Measurements from ENCODE around the gene ITGA5.
"Not testable (repeated sequence)": the region's sequence is repeated elsewhere in the genome, so short reads cannot be mapped to it uniquely, and the experiment has no call there.

Gene ITGA5

GRCh38 chr12:54371328-54372112, 47.5 kb downstream of the ITGA5 start:
- no peak for DNase-seq (ENCODE audit: low read depth in 2 of 2)

GRCh38 chr12:54370171-54370730, 48.8 kb downstream of the ITGA5 start:
- no peak for DNase-seq (ENCODE audit: low read depth in 2 of 2)

GRCh38 chr12:54369597-54370131, 49.4 kb downstream of the ITGA5 start:
- DNase-seq (ENCODE audit: low read depth in 2 of 2) = no peak

DNA sequence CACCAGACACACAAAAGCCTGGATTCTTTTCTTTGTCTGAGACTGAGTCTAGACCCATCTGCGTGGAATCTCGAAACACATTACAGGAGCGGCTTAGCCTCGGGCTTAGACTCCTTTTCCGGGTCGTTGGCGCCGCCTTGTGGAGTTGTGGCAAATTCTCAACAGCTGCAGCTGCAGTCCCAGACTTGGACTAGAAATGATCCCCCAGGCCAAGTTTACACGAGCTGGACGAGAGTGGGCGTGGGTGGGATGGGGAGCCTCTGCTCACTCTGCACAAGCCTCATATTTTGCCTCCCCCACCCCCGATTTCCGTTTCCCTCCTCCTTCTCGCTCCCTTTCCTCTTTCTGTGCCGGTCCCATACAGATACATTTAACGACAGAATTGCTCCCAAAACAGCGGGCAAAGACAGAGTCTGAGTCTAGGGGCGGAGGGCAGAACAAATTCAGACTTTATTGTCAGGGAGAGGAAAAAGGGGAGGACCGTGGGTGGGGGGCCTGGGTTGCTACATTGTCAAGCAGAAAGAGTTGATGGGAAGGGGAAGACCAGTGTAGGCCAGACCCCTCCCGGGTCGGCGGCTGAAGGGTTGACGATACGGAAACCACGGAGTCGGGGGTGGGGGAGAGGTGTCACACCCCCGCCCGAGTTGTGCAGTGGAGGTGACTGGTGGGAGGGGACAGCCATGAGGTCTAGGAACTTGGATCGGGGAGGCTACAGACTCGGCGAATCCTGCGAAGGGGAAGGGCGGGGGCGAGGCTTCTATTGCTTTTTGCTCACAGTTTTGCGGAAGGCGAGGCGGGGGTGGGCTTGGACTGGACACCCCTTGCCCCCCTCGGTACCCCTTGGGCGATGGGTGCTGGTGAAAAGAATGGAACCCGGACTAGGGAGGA, 50.1 kb downstream of the ITGA5 start:
- DNase-seq (ENCODE audit: low read depth in 2 of 2) = peak; percentile 70 to 88

DNA sequence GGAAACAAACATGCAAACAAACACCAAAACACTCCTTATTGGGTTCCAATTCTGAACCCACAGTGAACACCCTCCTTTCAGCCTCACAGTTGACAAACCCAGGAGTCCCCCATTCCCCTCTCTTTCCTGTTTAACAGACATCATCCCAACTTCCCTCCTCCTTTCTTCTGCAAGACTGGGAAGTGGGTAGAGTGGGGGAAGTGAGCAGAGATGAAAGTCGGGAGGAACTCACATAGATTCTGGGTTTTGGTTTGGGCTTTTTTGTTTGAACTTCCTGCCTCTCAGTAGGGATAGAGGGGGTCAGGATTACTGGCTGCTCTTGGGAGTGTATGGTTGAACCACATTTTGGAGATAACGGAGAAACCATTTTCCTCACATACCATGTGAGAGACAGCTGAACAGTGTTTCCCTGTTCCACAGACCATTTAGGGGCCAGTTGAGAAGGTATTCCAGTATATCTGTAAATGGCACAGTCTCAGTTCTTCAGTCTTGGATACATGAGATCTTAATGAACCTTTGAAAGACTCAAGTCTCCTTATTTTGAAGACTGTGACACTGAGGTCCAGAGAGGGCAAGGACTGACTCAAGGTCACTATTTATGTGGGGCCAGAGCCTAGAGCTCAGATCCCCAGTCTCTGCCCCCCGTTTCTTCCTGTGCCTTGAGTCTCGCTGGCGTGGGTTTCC, 50.9 kb downstream of the ITGA5 start:
- no peak for DNase-seq (ENCODE audit: low read depth in 2 of 2)

- no peak for DNase-seq (ENCODE audit: low read depth in 2 of 2)
Observed at GRCh38 chr12:54364413-54364812, 54.7 kb downstream of the ITGA5 start, which contains the start of gene GPR84. Gene GPR84, minus strand, starts transcription at chr12:54364486. Its CDS starts 635 bp downstream, at chr12:54363851.

GRCh38 chr12:54363618-54364017, 55.4 kb downstream of the ITGA5 start:
- DNase-seq (ENCODE audit: low read depth in 2 of 2) = no peak

DNA sequence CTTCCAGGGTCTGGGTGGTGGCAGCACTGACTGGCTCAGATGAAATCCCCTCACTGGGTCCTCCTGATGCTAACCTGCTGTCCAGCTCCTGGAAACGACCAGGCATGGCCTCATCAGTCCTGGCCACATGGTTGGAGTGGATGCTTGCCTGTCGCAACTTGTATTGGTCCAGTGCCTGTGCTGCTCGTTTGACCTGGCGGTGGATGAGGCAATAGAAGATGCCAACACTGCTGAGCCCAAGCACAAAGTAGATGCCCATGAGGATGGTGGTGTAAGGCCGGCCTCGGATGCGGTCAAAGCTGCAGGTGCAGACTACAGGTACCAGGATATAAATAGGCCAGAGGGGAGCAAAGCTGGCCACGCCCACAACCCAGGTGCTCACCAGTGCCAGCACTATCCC, 56.0 kb downstream of the ITGA5 start:
- DNase-seq (ENCODE audit: low read depth in 2 of 2) = no peak

DNA sequence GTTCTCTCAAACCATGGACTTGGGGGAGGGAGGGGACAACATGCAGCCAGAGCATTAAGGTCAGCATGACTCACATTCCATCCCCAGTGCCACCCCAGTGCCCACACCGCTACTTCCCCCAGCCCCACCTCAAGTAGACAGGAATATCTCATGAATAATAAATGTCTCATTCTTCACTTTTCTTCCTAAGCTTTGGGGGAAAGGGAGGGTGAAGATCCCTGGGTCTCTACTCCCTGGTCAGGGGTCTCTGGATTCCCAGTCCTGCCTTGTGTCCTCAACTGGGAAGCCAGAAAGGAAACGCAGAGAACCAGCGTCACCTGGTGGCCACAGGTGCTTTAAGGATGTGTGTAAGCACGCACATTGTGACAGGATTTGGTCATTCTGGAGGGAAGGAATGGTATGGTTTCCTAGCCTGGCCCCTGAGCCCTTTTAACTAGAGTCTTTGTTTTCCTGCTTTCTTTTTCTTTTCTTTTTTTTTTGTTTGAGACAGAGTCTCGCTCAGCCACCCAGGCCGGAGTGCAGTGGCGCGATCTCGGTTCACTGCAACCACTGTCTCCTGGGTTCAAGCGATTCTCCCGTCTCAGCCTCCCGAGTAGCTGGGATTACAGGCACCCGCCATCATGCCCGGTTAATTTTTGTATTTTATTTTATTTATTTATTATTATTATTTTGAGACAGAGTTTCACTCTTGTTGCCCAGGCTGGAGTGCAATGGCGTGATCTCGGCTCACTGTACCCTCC, 58.2 kb downstream of the ITGA5 start:
- no peak for DNase-seq (ENCODE audit: low read depth in 2 of 2)

DNA sequence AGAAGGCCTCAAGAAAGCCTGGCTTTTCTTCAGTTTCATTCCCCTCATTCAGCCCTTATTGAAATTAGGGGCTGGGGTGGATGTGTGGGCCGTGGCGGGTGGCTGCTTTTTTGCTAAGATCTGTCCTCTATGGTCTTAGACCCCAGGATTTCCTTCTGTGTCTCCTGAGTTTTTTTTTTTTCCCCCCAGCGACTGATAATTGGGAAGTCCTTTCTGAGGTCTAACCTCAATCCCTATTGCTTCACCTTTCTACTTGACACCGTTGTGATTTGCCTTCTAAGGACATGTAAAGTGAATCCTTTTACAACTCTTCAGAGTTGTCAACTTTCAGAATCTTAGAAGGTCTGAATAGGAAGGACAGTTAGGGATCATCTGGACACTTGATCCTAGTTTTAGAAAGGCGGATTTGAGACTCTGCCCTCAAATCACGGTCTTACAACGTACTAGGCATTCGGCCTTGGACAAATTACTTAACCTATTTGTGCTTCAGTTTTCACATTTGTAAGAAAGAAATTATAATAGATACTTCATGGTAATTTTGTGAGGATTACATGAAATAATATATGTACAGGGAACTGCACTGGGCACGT, 59.2 kb downstream of the ITGA5 start:
- DNase-seq (ENCODE audit: low read depth in 2 of 2) = no peak

DNA sequence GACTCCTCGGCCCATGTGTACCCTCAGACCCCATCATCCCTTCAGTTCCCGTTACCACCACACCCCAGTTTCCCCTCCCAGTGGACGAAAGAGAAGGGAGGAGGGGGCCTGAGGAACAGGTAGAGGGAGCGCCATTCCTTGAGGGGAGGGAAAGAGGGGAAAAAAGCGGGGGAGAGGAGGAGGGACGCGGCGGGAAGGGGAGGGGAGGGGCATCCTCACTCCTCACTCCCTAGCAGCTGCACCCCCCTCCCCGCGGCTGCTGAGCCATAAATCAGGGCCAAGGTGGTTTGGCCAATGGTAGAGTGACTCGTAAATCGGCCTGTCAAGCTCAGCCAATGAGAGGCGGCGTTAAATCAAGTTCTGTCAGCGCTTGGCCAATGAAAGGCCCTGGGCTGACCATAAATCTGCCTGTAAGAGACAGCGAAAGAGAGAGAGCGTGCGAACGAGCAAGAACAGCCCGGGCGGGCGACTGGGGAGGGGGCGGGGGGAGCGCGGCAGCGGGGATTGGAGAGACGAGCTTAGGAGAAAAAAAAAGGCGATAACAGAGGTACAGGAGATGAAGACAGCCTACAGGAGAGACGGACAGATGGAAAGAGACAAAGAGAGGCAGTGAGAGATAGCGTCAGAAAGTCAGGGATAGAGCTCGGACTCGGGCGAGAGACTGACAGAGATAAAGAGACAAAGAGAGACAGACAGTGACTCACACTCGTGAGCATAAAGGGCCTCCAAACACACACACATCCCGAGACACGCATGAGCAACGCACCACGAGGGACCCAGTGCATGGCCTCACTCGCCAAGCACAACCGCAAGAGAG, 59.9 kb downstream of the ITGA5 start:
- peak; percentile 74 to 85 for DNase-seq (ENCODE audit: low read depth in 2 of 2)

DNA sequence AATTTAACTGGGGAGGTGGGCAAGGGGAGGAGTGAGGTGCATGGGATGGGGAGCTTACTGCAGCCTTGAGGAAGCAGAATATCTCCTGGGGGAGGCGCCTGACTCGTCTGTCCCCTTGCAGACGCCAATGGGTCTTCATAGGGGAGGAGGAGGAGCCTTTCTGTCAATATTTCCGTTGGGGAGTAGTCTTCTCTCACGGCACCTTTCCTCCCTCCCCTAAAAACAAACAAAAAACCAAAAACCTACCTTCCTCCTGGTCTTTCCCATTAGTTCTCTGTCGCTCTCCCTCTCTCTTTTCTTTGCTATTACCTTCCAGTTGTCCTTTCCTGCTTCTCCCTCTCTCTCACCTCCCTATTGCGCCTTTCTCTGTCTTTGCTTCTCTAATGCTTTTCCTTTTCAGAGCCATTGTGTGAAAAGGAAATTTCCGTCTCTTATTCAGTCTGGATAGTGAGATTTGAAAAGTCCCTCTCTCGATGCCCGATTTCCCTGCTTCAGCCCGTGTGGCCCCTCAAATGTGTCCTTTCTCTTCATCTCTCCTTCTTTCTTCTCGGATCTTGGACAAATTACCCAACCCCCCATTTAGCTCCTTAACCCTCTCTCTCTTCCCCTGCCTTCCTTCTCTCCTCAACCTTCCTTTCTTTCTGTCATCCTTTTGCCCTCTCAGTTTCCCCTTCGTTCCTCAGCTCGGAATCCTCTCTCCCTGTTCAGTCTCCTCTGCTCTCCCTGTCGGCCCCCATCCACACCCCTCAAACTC, 60.7 kb downstream of the ITGA5 start:
- no peak for DNase-seq (ENCODE audit: low read depth in 2 of 2)

GRCh38 chr12:54357506-54358190, 61.4 kb downstream of the ITGA5 start:
- no peak for DNase-seq (ENCODE audit: low read depth in 2 of 2)

DNA sequence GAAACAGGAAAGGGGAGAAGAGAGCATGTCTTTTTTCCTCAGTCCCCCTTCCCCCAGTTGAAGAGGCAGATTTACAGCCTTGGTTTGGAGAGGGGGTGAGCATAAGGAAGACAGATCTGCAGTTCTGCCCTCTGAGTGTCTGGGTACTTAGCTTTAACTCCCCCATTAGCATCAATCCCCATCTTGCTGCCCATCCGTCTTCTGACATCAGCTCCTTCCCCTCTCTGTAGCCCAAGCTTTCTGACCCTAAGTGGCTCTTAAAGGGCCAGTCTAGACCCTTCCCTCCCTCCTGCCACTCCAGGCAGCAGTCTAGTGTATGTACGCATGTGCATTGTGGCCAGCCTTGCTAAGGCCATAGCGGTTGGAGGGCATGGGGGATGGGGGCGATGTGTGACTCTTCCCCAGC, 62.1 kb downstream of the ITGA5 start:
- no peak for DNase-seq (ENCODE audit: low read depth in 2 of 2)

DNA sequence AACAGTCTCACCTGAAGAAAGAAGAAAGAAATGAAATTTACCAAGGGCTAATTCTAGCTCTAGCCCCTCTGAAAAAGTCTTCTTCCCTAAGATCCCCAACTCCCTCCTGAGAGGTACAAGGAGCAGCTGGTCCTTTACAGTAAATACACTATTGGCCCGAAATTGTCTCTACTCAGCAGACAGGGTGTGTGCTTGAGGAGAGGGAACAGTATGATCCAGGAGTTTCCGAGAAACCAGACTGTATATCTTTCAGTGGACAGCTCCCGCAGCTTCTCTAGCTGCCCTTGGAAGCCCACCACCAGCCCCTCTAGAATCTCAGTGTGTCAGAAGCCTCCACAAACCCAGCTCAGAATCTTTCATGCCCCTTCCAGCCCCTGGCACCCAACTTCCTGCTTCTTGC, 62.8 kb downstream of the ITGA5 start:
- no peak for DNase-seq (ENCODE audit: low read depth in 2 of 2)

- no peak for DNase-seq (ENCODE audit: low read depth in 2 of 2)
Observed at GRCh38 chr12:54355104-54355815, 63.8 kb downstream of the ITGA5 start.

- DNase-seq (ENCODE audit: low read depth in 2 of 2) = not testable (repeated sequence)
Observed at GRCh38 chr12:54354271-54354670, 64.8 kb downstream of the ITGA5 start.

All from stimulated activated CD4-positive, alpha-beta T cell treated with anti-CD3 and anti-CD28 coated beads, Interleukin-1b, Interleukin-23, amount 100 ng/mL, for 1 hour (primary cell).